Neural progenitor cell (in vitro differentiated cells): Measurements from ENCODE around the gene ANK3.

ENCODE experiments used
- CTCF ChIP-seq: fragments of 200-600 bp; sonication (generic); IDR thresholded peaks from 2 replicates; pipeline ENCODE4 v1.5.1; 2017; ENCODE audit warnings: antibody characterized with exemption, mild to moderate bottlenecking
- EZH2phosphoT487 ChIP-seq: fragments of 200-600 bp; sonication (generic); IDR thresholded peaks from 2 replicates; pipeline ENCODE4 v1.6.1; 2017; ENCODE audit warnings: antibody characterized with exemption

- TF ChIP-seq EZH2phosphoT487 (no peak), CTCF (no peak)
These were observed 8.1 kb upstream of the ANK3 start for GRCh38 chr10:60397792-60398191.
